HG03439 (cell line): ENCODE results near the gene GAB1.
"Not testable (repeated sequence)": the region's sequence is repeated elsewhere in the genome, so short reads cannot be mapped to it uniquely, and the experiment has no call there.

Source experiments
- ATAC-seq: cut with Tn5 transposase; IDR thresholded peaks from one replicate; pipeline ENCODE4 v1.9.1; 2021; ENCODE audit warnings: mild to moderate bottlenecking, moderate library complexity; ENCODE audit not compliant: unreplicated experiment

Gene GAB1

DNA sequence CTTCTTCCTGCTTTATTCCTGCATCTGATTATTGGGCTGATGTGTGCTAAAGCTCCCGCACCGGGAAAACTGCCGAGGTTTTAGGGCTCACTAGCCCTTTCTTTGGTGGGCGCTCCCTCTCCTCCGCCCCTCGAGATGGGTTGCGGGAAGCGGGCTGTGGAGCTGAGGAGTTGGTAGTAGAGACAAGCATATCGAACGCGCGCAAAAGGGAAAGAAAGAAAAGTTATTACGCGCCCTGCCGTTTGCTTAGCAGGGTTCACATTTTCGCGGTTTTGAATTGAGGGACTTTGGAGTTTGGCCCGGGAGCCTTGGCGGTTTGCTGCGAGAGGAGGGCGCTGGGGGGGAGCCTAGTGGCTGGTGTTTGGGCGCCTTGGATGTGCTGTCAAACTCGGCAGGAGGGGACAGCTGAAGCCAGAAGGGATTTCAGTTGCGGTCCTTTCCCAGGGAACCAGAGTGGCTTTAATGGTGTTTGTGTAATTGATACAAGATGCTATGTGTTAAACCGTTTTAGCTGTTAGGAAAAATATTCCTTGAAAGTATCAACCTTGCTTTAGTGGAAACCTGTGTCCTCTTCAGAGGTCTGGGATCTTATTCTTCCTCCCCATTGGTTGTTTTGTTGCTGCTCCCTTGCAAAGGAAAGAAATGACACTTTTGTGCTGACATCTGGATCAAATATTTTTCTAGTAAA, 1.1 kb downstream of the GAB1 start:
- ATAC-seq = no peak

GRCh38 chr4:143338313-143338712, 1.6 kb downstream of the GAB1 start:
- ATAC-seq = no peak

- ATAC-seq = no peak
Measured at GRCh38 chr4:143339497-143339896, 2.8 kb downstream of the GAB1 start.

- ATAC-seq = no peak
Measured at GRCh38 chr4:143341186-143341755, 4.6 kb downstream of the GAB1 start.

DNA sequence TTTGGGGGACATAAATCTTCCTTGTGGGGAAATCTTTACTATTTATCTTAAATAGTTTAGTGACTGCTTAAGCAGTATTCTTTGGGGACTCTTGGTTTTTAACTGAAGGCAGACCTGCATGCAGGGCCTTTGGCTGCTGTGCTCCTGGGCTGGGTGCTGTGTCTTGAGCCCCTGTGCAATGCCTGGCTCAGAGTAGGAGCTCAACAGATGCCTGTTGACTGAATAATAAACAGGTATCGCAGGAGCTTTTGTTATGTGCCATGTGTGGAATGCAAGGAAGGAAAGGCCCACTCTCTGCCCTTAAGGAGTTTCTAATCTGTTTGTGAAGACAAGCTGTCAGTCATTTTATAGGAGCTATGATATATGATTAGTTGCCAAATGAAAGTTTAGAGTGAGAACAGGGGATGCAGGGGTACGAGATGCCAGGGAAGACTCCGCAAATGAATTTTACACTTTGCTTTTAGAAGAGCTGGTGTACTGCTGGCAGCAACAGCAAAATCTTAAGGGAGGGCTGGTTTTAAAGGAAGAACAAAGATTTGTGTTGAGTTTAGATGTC, 6.7 kb downstream of the GAB1 start:
- no peak for ATAC-seq

- no peak for ATAC-seq
Measured at GRCh38 chr4:143344041-143344440, 7.4 kb downstream of the GAB1 start.

DNA sequence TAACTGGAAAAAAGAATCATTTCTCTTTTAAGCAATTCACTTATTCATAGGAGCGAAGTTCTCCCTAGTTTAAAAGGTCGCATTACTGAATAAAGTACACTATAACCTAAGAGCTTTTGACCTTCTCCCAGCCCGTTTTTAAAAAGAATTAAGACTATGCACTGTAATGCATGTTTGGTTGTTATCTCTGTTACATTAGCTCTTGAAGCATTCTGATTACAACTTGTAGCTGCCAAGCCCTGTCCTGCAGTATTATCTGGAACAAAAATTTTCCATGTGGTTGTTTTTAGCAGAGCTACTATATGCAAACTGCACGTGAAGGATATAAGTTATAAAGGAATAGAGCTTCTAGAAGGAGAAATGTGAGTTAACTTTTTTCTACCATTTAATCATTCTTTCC, 8.1 kb downstream of the GAB1 start:
- ATAC-seq = no peak

DNA sequence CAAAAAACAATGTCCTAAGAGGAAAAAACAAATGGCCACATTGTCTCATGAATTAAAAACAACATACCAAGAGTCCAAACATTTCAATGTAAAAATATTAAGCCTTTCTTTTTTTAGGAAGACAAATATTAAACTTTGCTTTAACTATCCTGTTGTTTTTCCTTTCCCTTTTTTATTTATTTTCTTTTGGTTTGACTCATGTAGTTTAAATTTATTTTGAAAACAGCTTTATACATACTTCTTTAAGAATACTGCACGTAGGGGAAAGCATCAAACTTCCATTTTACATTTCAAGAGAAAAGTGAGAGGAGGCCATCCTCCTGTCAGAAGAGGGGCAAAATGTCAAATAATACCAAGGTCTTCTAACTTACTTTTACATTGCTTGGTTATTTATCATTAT, 8.7 kb downstream of the GAB1 start:
- ATAC-seq = no peak

GRCh38 chr4:143346206-143346605, 9.5 kb downstream of the GAB1 start:
- ATAC-seq = no peak

GRCh38 chr4:143347484-143348111, 10.9 kb downstream of the GAB1 start:
- ATAC-seq = no peak

- ATAC-seq = no peak
Measured at GRCh38 chr4:143348233-143349077, 11.8 kb downstream of the GAB1 start.

GRCh38 chr4:143349858-143350527, 13.3 kb downstream of the GAB1 start:
- ATAC-seq = not testable (repeated sequence)

DNA sequence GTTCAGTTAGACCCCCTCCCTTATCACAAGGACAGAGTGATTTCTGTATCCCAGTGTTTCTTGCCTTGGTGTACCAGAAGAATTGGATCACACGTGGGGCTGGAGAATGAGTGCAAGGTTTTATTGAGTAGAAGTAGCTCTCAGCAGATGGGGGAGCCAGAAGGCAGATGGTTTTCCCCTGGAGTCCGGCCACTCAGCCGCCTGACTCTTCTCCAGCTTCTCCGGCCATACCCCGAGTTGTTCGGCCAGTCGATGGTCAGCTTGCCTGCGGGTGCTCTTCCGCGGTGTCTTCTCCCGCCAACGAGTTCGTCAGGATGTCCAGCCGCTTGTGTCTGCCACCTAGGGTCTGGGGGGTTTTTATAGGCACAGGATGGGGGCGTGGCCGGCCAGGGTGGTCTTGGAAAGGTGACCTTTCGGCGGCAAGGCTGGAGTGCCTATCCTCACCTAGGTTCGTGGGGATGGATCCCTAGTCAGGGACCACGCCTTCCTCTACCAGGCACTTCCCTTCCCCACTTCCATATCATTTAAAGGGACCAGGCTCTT, 14.5 kb downstream of the GAB1 start:
- no peak for ATAC-seq

DNA sequence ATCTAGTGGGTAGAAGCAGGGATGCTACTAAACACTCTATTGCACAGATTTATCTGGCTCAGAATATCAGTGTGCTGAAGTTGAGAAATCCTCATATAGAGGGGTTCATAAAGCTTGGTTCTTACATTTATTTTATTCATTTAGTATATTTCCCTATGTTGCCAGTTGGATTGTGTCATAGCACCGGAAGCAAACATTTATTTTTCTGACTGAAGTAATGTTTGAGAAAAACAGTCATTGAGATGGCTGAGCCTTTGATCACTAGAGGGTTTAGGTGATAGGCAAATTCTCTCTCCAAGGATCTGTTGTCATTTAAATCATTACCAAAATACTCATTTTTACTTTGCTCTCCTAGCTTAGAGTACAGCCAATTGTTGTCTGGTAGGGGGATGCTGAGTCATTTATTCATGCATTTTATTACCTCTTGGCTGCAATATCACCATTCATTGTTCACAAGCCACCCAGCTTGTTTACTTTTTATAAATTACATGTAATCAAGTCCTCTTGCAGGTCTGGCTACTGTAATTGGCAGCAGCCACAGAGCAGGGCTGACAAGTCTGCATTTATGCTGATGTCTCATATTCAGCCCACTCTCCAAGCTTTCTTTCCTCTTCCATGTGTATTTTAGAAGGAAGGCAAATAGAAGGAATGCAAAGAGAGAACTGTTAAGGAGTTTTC, 15.2 kb downstream of the GAB1 start:
- ATAC-seq = no peak

DNA sequence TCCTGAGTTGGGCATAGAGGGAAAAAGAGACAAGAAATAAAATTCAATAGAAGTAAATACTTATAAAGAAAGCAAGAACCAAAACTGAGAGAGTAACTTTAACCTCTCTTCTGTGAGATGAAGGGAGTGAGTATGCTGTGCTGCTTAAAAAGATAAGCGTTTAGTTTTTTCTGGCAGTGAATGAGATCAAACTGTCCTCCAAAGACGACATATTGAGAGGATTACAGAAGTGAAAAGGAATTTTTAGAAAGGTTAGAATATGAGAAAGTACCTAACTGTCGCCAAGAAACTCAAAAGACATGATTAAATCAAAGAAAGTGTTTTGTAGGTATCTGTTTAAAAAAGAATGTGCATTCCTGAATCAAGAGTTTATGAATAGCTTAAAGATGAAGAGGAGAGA, 16.0 kb downstream of the GAB1 start:
- ATAC-seq = no peak

DNA sequence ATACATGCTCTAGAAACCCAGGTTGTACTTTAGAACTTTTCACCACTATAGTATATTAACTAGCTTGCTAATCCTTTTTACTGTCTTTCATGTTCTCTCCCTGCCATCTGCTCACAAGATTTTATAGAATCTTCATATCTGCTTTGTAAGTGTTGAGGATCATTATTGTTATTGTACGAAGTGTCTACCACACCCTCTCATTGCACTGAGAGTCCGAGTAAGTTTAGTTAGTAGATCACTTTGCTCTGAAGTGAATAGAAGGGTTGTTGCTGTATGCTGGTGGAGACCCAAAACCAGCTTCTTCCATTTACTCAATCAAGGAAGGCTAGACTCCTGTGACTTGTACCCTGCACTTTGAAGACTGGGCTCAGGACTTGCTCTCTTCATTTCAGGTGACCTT, 17.1 kb downstream of the GAB1 start:
- no peak for ATAC-seq

GRCh38 chr4:143354990-143355389, 18.3 kb downstream of the GAB1 start:
- peak; percentile 36 for ATAC-seq

DNA sequence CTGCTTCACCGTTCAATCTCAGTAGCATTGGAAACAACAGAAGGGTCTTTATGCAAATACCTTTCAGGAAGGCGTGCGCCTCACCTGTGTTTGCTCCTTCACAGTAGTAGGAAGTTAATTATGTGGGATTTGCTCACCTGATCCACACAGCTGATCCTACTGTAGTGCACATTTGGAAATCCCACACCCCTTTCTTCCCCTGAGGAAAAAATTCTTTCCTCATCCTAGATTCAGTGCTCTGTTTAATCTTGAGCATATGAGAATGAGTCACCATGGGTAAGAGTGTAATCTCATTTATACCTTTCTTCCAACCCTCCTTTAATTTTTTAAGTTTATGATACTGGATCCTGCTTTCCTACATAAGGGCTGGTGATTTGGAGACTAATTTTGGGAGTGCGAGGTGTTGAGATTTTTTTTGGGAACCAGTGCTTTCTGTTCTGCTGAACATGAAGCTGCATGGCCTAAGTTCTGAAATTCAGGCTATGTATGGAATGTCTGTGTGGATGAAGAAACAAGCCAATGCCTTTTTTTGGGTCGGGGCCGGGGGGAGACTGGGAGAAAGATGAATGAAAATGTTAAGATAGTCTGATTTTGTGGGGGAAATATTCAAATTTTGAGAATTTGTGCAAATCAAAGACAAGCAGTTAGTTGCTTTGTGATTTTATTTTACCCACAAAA, 19.0 kb downstream of the GAB1 start:
- ATAC-seq = no peak

DNA sequence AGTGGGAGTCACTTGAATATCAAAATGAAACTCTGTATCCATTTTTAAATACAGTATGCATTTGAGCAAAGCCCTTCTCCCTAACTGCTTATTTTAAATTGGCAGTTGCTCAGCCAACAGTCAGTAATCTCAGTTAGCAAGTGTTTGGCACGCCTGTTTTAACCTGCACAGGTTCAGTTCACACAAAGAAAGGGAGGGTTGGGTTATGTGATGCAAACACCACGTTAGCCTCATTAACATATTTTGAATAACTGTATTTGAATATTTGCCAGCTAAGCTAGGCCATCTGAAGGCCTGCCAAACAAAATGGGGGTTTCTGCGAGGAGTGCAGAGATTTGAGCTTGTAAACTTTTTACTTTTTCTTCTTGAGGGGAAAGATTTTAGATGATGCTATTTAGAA, 19.8 kb downstream of the GAB1 start:
- no peak for ATAC-seq
